OCI-LY1 (cell line): ENCODE data around the gene TANGO6.
A peak's percentile ranks its signal among the peaks of the same experiment; 100 is the strongest.

Experiments used
- H2AFZ ChIP-seq: fragments of 200-600 bp; sonication (generic), shearing (Covaris generic); 2 replicates; pipeline ENCODE4 v1.6.0; 2014; ENCODE audit warnings: antibody characterized with exemption, mild to moderate bottlenecking, low read length
- H3F3A ChIP-seq: fragments of 200-600 bp; sonication (generic), shearing (Covaris generic); 2 replicates; pipeline ENCODE4 v1.6.0; 2014; ENCODE audit warnings: mild to moderate bottlenecking, antibody characterized with exemption, low read length, moderate library complexity; ENCODE audit not compliant: insufficient read depth
- H3K27ac ChIP-seq: fragments of 200-600 bp; sonication (generic); 2 replicates; pipeline ENCODE4 v1.5.1; 2014; ENCODE audit warnings: low read length, mixed run types, mild to moderate bottlenecking, low read depth; ENCODE audit not compliant: poor library complexity, severe bottlenecking
- H3K27me3 ChIP-seq: fragments of 200-600 bp; sonication (generic); 2 replicates; pipeline ENCODE4 v1.6.0; 2014; ENCODE audit warnings: antibody characterized with exemption, mild to moderate bottlenecking, low read length, moderate library complexity; ENCODE audit not compliant: insufficient read depth
- H3K36me3 ChIP-seq: fragments of 200-600 bp; sonication (generic); 2 replicates; pipeline ENCODE4 v1.6.1; 2014; ENCODE audit warnings: mild to moderate bottlenecking, antibody characterized with exemption, low read length, moderate library complexity, mixed read lengths; ENCODE audit not compliant: insufficient read depth
- H3K4me1 ChIP-seq: fragments of 200-600 bp; sonication (generic); 2 replicates; pipeline ENCODE4 v1.5.1; 2014; ENCODE audit warnings: mild to moderate bottlenecking, low read length, moderate library complexity; ENCODE audit not compliant: insufficient read depth, severe bottlenecking
- H3K4me2 ChIP-seq: fragments of 200-600 bp; sonication (generic), shearing (Covaris generic); 2 replicates; pipeline ENCODE4 v1.6.1; 2014; ENCODE audit warnings: low read length
- H3K4me3 ChIP-seq: fragments of 200-600 bp; sonication (generic); 2 replicates; pipeline ENCODE4 v1.5.1; 2014; ENCODE audit warnings: low read length, low read depth, mild to moderate bottlenecking, mixed read lengths; ENCODE audit not compliant: poor library complexity, severe bottlenecking
- H3K79me2 ChIP-seq: fragments of 200-600 bp; shearing (Covaris generic); 2 replicates; pipeline ENCODE4 v1.6.1; 2016; ENCODE audit warnings: mixed run types, low read length, mixed read lengths; ENCODE audit not compliant: insufficient read depth
- H3K9ac ChIP-seq: fragments of 200-600 bp; sonication (generic), shearing (Covaris generic); 2 replicates; pipeline ENCODE4 v1.6.1; 2014; ENCODE audit warnings: mild to moderate bottlenecking, low read length, mixed read lengths
- H3K9me2 ChIP-seq: fragments of 200-600 bp; sonication (generic), shearing (Covaris generic); 2 replicates; pipeline ENCODE4 v1.6.1; 2014; ENCODE audit warnings: low read depth, mild to moderate bottlenecking, low read length, mixed read lengths
- H3K9me3 ChIP-seq: fragments of 200-600 bp; shearing (Covaris generic); 2 replicates; pipeline ENCODE4 v1.6.1; 2014; ENCODE audit warnings: low read length, mixed read lengths
- H4K20me1 ChIP-seq: fragments of 200-600 bp; sonication (generic), shearing (Covaris generic); 2 replicates; pipeline ENCODE4 v1.6.0; 2016; ENCODE audit warnings: mild to moderate bottlenecking, low read length; ENCODE audit not compliant: insufficient read depth
- CTCF ChIP-seq: fragments of 200-600 bp; sonication (generic), shearing (Covaris generic); IDR thresholded peaks from 2 replicates; pipeline ENCODE4 v1.5.1; 2017; ENCODE audit warnings: mild to moderate bottlenecking, antibody characterized with exemption, low read length, moderate library complexity, mixed read lengths
- EZH2 ChIP-seq: fragments of 200-600 bp; sonication (generic), shearing (Covaris generic); IDR thresholded peaks from 2 replicates; pipeline ENCODE4 v1.8.0; 2017; ENCODE audit warnings: borderline replicate concordance, mixed run types, mild to moderate bottlenecking, antibody characterized with exemption, low read length, moderate library complexity, mixed read lengths

TANGO6 gene

GRCh38 chr16:69107316-69107962 lies 264.1 kb downstream of the TANGO6 start:
- Histone ChIP-seq H3K9ac (no peak overlapping the region), H3K27me3 (peaks cover 10% of the 10 kb centered on the region), H3K27ac (no peak overlapping the region), H3K9me3 (no peaks in the 10 kb centered on the region), H3K4me1 (peaks cover 17% of the 10 kb centered on the region), H4K20me1 (no peaks in the 10 kb centered on the region), H3F3A (no peaks in the 10 kb centered on the region), H3K79me2 (no peaks in the 10 kb centered on the region), H3K9me2 (no peaks in the 10 kb centered on the region), H3K4me2 (peak overlapping the region; percentile 85; the same call in 1 of the 2 replicates), H3K4me3 (peak overlapping the region; percentile 55), H2AFZ (no peak overlapping the region), H3K36me3 (peaks cover 5% of the 10 kb centered on the region; the same call in 1 of the 2 replicates)
- TF ChIP-seq CTCF (no peak), EZH2 (no peak)

GRCh38 chr16:69108064-69108904 lies 265.0 kb downstream of the TANGO6 start:
- Histone ChIP-seq H3K9me3 (no peaks in the 10 kb centered on the region), H3K27ac (no peak overlapping the region), H4K20me1 (no peaks in the 10 kb centered on the region), H3K4me1 (peaks cover 17% of the 10 kb centered on the region), H2AFZ (no peak overlapping the region), H3K9me2 (no peaks in the 10 kb centered on the region), H3K9ac (no peak overlapping the region), H3F3A (no peaks in the 10 kb centered on the region), H3K79me2 (no peaks in the 10 kb centered on the region), H3K27me3 (peaks cover 10% of the 10 kb centered on the region), H3K4me2 (no peak overlapping the region), H3K36me3 (peaks cover 5% of the 10 kb centered on the region; the same call in 1 of the 2 replicates), H3K4me3 (no peak overlapping the region)
- TF ChIP-seq EZH2 (no peak), CTCF (no peak)

GRCh38 chr16:69108905-69109252 lies 265.5 kb downstream of the TANGO6 start:
- Histone ChIP-seq H3K27ac (no peak overlapping the region), H2AFZ (no peak overlapping the region), H3K4me3 (no peak overlapping the region), H3K4me1 (peaks cover 17% of the 10 kb centered on the region), H3F3A (no peaks in the 10 kb centered on the region), H4K20me1 (no peaks in the 10 kb centered on the region), H3K4me2 (no peak overlapping the region), H3K9me3 (no peaks in the 10 kb centered on the region), H3K79me2 (no peaks in the 10 kb centered on the region), H3K9me2 (no peaks in the 10 kb centered on the region), H3K9ac (no peak overlapping the region), H3K36me3 (peaks cover 5% of the 10 kb centered on the region; the same call in 1 of the 2 replicates), H3K27me3 (peaks cover 10% of the 10 kb centered on the region)
- TF ChIP-seq EZH2 (no peak), CTCF (no peak)
